ENCODE measurements around the gene KCNQ1OT1.

KCNQ1OT1 gene

GRCh38 chr11:2582351-2582945 is 117.3 kb downstream of the KCNQ1OT1 start:
- DNase-seq (ENCODE audit: low spot score), result no peak

- DNase-seq (ENCODE audit: low spot score), result no peak
Observed at GRCh38 chr11:2581931-2582350, 117.9 kb downstream of the KCNQ1OT1 start.

- no peak for DNase-seq (ENCODE audit: low spot score)
Observed at GRCh38 chr11:2581151-2581930, 118.5 kb downstream of the KCNQ1OT1 start.

GRCh38 chr11:2580571-2581001 is 119.2 kb downstream of the KCNQ1OT1 start:
- no peak for DNase-seq (ENCODE audit: low spot score)

GRCh38 chr11:2580061-2580421 is 119.8 kb downstream of the KCNQ1OT1 start:
- DNase-seq (ENCODE audit: low spot score), result no peak

- DNase-seq (ENCODE audit: low spot score), result no peak
Observed at GRCh38 chr11:2579315-2580060, 120.3 kb downstream of the KCNQ1OT1 start.

- no peak for DNase-seq (ENCODE audit: low spot score)
Observed at GRCh38 chr11:2578929-2579270, 120.9 kb downstream of the KCNQ1OT1 start.

GRCh38 chr11:2577991-2578928 is 121.5 kb downstream of the KCNQ1OT1 start:
- DNase-seq (ENCODE audit: low spot score), result no peak

- no peak for DNase-seq (ENCODE audit: low spot score)
Observed at GRCh38 chr11:2577031-2577990, 122.5 kb downstream of the KCNQ1OT1 start.

- no peak for DNase-seq (ENCODE audit: low spot score)
Observed at GRCh38 chr11:2576549-2576948, 123.2 kb downstream of the KCNQ1OT1 start.

GRCh38 chr11:2576111-2576510 is 123.7 kb downstream of the KCNQ1OT1 start:
- DNase-seq (ENCODE audit: low spot score), result no peak

GRCh38 chr11:2575591-2576051 is 124.2 kb downstream of the KCNQ1OT1 start:
- no peak for DNase-seq (ENCODE audit: low spot score)

- DNase-seq (ENCODE audit: low spot score), result no peak
Observed at GRCh38 chr11:2574553-2575535, 125.0 kb downstream of the KCNQ1OT1 start.

- no peak for DNase-seq (ENCODE audit: low spot score)
Observed at GRCh38 chr11:2574043-2574552, 125.7 kb downstream of the KCNQ1OT1 start.

- DNase-seq (ENCODE audit: low spot score), result no peak
Observed at GRCh38 chr11:2573240-2574042, 126.4 kb downstream of the KCNQ1OT1 start.

GRCh38 chr11:2572491-2573239 is 127.1 kb downstream of the KCNQ1OT1 start:
- DNase-seq (ENCODE audit: low spot score), result no peak

- DNase-seq (ENCODE audit: low spot score), result no peak
Observed at GRCh38 chr11:2571598-2572281, 128.1 kb downstream of the KCNQ1OT1 start.
